ENCODE measurements around the gene IFT43.

DNA sequence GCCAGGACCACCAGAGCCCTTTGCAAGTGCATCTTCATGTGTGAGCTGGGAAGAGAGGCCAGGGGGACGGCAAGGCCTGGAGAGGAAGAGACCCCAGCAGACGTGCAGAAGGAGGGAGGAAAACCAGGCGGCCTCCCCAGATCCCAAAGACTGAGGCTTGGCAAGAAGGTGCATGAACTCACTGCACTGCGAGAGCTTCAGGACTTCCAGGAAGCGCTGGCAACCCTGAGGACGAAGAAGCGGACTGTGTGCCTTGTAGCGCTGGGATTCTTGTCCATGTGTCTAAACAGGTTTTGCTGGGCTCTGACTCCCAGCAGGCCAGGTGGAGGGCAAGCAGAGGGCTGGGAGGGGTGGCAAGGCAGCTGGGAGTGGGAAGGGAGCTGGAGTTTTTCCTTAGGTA lies 4.7 kb upstream of the IFT43 start:
- TF ChIP-seq, protein P1, sequence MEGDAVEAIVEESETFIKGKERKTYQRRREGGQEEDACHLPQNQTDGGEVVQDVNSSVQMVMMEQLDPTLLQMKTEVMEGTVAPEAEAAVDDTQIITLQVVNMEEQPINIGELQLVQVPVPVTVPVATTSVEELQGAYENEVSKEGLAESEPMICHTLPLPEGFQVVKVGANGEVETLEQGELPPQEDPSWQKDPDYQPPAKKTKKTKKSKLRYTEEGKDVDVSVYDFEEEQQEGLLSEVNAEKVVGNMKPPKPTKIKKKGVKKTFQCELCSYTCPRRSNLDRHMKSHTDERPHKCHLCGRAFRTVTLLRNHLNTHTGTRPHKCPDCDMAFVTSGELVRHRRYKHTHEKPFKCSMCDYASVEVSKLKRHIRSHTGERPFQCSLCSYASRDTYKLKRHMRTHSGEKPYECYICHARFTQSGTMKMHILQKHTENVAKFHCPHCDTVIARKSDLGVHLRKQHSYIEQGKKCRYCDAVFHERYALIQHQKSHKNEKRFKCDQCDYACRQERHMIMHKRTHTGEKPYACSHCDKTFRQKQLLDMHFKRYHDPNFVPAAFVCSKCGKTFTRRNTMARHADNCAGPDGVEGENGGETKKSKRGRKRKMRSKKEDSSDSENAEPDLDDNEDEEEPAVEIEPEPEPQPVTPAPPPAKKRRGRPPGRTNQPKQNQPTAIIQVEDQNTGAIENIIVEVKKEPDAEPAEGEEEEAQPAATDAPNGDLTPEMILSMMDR (IDR thresholded peaks at IDR 0.05) = no peak
- TF ChIP-seq POLR2A (IDR thresholded peaks at IDR 0.05) = no peak

All from transverse colon (tissue), 3 donors.